GM18909 (cell line): ENCODE data around the gene ZDHHC7.

Source experiments
- ATAC-seq: cut with Tn5 transposase; IDR thresholded peaks from one replicate; pipeline ENCODE4 v1.9.1; 2021; ENCODE audit warnings: mild to moderate bottlenecking; ENCODE audit not compliant: unreplicated experiment, poor library complexity

The ZDHHC7 gene

GRCh38 chr16:84999857-85000480, 11.4 kb downstream of the ZDHHC7 start:
- ATAC-seq: no peak

- ATAC-seq: no peak
Observed at GRCh38 chr16:84999200-84999599, 12.1 kb downstream of the ZDHHC7 start.

GRCh38 chr16:84996365-84996764, 15.0 kb downstream of the ZDHHC7 start:
- no peak for ATAC-seq

GRCh38 chr16:84995663-84996062, 15.7 kb downstream of the ZDHHC7 start:
- no peak for ATAC-seq

- no peak for ATAC-seq
Observed at GRCh38 chr16:84993926-84994325, 17.4 kb downstream of the ZDHHC7 start.

- no peak for ATAC-seq
Observed at GRCh38 chr16:84992717-84993075, 18.6 kb downstream of the ZDHHC7 start.

- no peak for ATAC-seq
Observed at GRCh38 chr16:84990782-84991181, 20.6 kb downstream of the ZDHHC7 start.

- no peak for ATAC-seq
Observed at GRCh38 chr16:84989749-84990620, 21.4 kb downstream of the ZDHHC7 start.

- no peak for ATAC-seq
Observed at GRCh38 chr16:84988328-84989080, 22.8 kb downstream of the ZDHHC7 start.

GRCh38 chr16:84986879-84987278, 24.5 kb downstream of the ZDHHC7 start:
- no peak for ATAC-seq

GRCh38 chr16:84986102-84986501, 25.2 kb downstream of the ZDHHC7 start:
- ATAC-seq: no peak

GRCh38 chr16:84985079-84986065, 26.0 kb downstream of the ZDHHC7 start:
- no peak for ATAC-seq

- no peak for ATAC-seq
Observed at GRCh38 chr16:84982434-84982833, 28.9 kb downstream of the ZDHHC7 start.

GRCh38 chr16:84979516-84979915, 31.8 kb downstream of the ZDHHC7 start:
- ATAC-seq: no peak

GRCh38 chr16:84976644-84977400, 34.5 kb downstream of the ZDHHC7 start:
- no peak for ATAC-seq

GRCh38 chr16:84975522-84975921, 35.8 kb downstream of the ZDHHC7 start:
- ATAC-seq: no peak

GRCh38 chr16:84975066-84975465, 36.3 kb downstream of the ZDHHC7 start:
- no peak for ATAC-seq

- ATAC-seq: no peak
Observed at GRCh38 chr16:84973776-84974523, 37.4 kb downstream of the ZDHHC7 start.

GRCh38 chr16:84973236-84973635, 38.1 kb downstream of the ZDHHC7 start:
- ATAC-seq: no peak
